OCI-M1 (cell line): ENCODE results near the gene ZNF682.
"Not testable (repeated sequence)": the region's sequence is repeated elsewhere in the genome, so short reads cannot be mapped to it uniquely, and the experiment has no call there.

Experiments
- DNase-seq: peaks from one replicate; lab custom pipeline; 2025; lab: John Stamatoyannopoulos, UW

The ZNF682 gene

GRCh38 chr19:19997656-19998268, 41.5 kb downstream of the ZNF682 start:
- DNase-seq: peak; percentile 47

GRCh38 chr19:19966862-19967261, 72.4 kb downstream of the ZNF682 start:
- DNase-seq: peak; percentile 16

- DNase-seq: not testable (repeated sequence)
Observed at GRCh38 chr19:19966126-19966525, 73.2 kb downstream of the ZNF682 start.

GRCh38 chr19:19964416-19964815, 74.9 kb downstream of the ZNF682 start:
- no peak for DNase-seq

GRCh38 chr19:19959151-19959799, 80.0 kb downstream of the ZNF682 start:
- peak; percentile 61 for DNase-seq

GRCh38 chr19:19957766-19958165, 81.5 kb downstream of the ZNF682 start:
- not testable (repeated sequence) for DNase-seq

GRCh38 chr19:19956434-19957075, 82.8 kb downstream of the ZNF682 start:
- no peak for DNase-seq

- no peak for DNase-seq
Observed at GRCh38 chr19:19955208-19955607, 84.1 kb downstream of the ZNF682 start.
